Fibroblast of skin of abdomen (primary cell): ENCODE results near the gene SLC6A13.
A peak's percentile ranks its signal among the peaks of the same experiment; 100 is the strongest.
"Not testable (repeated sequence)": the region's sequence is repeated elsewhere in the genome, so short reads cannot be mapped to it uniquely, and the experiment has no call there.

ENCODE experiments used
- DNase-seq: peaks from one replicate; pipeline ENCODE4 v3.0.0-alpha.2; 2013

The SLC6A13 gene

DNA sequence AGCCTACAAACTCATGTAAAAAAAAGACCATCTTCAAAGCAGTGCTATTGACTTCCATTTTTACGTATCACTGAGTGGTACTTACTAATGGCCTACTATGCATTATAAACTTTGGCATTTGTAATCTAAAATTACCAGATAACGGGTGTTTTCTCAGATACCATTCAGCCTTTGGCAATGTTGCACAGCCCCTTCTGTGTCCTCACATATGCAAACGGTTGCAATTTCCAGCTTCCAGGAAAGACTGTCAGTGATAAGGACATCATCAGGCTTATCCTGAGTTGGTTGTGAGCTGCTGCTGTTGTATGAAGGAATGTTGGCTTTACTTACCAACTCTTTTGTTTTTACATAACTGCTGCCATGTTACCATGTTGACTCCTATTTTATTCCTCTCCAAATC, 1.6 kb upstream of the SLC6A13 start:
- no peak for DNase-seq

DNA sequence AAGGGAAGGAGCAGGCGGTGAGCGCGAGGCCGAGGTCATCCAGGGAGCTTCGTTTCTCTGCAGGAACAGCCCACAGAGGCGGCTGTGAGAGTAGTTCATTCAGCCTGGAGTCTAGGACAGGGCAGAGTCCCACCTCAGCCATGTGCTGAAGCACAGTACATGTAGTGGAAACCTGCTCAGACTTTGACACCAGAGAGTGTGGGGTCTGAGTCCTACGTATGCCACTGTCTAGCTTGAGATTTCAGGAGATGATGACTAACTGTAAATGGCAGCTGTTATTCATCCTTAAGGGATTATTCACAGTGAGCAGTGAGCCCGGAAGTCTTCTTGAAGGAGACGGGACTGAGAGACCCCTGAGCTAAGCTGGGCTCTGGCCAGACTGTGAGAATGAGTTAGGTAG, 938 bp upstream of the SLC6A13 start:
- peak; percentile 66 for DNase-seq

DNA sequence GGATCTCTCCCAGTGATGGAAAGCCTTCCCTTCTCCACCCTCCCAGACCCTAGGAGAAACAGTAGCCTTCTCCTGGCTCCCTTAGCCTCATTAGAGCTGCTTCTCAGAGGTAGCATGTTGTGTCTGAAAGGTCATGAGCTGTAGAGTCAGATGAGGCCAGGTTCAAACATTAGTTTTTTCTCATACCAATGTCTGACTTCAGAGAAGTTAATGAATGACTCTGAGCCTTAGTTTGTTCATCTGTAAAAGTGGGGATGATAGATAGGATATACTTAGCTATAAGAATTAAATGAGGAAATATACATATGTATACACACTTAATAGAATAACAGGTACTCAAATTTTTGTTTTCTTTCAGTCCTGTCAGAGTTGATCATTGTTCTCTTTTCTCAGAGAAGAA, 523 bp downstream of the SLC6A13 start:
- no peak for DNase-seq

DNA sequence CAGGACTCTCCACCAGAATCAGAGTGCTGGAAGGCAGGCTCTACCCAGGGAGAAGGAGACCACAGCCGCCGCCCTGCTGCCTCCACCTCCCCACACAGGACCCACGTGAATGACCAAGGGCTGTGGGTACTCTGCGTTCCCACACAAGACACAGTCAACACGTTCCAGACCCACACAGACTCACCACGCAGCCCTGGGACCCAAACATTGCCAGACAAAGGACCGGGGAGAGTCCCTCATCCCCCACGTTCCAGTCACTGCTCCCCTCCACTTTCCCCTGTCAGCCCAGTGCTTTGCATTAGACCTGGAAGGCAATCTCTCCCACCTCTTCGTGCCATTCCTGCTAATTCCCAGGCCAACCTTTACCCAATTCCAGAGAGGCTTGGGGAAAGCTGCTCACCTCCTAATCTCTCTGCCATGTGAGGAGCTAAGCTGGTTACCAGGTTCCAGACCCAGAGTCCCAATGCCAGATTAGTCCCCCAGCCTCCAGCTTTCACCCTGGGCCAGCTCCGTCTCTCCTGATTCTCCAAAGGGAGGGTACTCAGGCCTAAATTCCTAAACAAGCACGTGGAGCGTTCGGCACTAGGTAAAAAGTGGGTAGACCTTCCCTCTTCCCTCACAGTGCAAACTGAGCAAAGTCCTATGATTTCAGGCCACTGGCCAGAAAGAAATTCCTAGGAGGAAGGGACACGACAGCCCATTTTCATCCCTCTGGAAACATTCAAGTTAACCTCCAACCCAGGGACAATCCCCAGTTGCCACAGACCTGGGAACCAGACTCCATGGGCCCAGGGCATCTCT, 4.9 kb downstream of the SLC6A13 start:
- no peak for DNase-seq

DNA sequence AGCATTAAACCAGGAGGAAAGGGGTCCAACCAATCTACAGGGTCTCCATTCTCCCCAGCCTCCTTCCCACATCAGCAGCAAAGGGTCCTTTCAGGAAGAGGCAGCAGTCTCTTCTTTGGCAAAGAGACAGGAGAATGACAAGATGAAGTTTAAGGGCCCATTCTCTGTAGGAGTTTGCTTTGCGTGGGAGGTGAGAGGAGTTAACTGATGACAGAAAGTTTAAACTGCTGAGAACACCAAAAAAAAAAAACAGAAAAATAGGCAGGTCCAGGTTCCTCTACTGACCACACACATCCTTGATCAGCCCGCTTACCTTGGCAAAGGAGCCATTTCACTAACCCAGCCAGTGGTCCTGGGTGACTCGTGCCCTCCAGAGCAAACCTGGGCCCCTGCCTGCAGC, 5.7 kb downstream of the SLC6A13 start:
- no peak for DNase-seq

DNA sequence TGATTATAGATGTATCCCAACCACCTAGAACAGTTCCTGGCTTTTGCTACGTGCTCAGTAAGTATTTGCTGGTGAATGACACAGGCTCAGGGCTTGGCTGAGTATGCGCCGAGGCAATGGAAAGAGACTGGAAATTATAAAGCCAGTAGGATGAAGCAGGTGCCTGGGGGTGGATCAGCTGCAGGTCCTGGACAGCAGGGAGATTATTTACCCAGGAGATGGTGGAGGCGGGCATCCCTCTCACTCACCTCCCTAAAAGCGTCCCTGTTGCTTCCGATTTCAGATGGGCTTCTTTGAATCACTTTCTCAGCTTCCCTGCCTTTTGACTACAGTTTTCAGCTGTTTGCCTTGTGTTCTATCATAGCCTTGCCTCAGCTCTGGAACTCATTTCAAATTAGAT, 6.4 kb downstream of the SLC6A13 start:
- DNase-seq, result no peak

DNA sequence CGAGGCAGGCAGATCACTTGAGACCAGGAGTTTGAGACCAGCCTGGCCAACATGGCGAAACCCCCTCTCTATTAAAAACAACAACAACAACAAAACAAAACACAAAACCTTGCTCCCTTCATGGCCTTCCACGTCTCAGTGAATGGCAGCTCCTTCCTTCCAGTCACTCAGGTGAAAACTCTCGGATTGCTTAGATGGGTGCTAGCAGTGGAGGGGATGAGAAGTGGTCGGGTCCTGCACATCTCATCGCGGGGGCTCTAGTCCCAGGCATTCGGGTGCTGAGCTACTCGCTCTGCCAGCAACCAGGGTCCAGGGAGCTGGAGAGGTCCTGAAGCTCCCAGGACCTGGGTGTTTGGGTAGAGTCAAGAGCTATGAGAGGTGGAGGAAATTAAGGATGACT, 7.7 kb downstream of the SLC6A13 start:
- no peak for DNase-seq

DNA sequence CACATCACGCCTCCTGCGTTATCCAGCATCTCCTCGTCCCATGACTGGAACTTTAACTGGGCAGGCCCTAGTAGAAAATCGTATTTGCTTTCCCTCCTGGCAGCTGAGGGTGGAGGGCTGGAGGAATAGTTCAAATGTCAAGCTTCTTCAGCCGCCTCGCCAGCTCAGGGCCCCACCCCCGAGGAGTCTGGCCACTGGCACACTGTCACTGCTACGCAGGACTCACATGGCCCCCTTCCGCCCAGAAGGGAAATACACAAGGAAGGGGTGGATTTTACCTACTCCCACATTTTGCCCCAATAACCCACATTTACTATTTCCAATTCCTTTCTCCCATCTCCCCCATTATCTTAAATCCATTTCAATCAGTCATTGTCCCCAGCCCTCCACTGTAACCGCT, 8.6 kb downstream of the SLC6A13 start:
- no peak for DNase-seq

DNA sequence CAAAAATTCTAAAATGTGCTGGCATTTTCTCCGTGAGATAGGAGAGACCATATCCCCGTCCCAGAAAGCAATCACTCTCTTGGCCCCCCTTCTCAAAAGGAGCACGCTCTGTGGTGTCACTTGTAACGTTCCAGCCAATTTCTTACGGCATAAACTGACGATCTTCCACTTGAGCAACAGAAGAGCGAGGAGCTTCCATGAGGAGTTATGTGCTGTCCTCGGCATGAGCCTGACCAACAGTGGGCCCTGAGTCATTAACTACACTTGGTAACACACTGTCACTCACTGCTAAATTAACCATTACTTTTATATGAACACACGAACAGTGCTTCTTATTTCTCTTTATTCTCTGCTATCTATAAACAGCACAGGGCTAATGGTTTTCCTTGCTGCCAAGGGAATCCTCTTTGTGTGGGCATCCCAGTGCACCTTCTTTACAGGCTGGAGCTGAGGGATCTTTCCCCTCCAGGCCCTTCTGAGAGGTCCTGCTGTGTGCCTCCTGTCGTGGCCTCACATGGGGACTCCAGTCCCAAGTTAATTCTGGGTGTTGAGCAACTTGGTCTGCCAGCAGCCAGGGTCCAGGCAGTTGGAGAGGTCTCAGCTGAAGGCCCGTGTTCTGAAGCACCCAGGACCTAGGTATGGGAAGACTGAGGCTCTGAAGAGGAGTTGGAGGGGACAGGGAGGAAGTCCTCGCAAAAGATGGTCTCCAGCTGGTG, 9.4 kb downstream of the SLC6A13 start:
- no peak for DNase-seq

DNA sequence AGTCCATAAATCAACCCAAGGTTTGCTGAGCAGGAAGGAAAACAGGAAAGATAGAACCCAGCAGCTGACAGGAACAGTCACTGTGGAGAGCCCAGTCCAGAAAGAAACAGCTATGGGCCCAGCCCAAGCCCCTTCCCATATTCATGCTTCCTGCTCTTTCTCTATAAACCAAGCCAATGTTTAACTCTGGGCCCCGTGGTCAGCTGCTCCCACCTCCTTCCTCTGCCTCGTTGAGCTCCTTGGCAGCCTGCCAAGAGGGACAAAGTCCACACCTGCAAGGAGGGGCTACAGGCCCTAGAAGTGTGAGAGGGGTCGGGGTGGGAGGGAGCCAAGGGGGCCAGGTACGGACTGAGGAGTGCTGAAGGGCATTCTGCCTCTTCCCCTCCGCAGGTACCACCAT, 10.0 kb downstream of the SLC6A13 start:
- DNase-seq, result no peak

DNA sequence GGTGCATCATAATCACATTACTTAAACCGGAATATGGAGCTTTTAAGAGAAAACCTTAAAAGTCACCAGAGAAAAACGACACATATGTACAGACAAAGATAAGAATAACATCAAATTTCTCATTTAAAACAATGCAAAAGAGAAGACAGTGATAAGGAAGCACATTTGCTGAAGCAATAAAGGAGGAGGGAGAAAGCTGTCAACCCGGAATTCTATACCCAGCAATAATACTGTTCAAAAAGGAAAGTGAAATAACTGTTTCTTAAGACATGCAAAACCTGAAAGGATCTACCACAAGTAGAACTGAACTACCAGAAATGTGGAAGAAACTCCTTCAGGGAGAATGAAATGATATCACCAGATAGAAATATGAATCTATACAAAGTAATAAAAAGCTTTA, 15.4 kb downstream of the SLC6A13 start:
- no peak for DNase-seq

DNA sequence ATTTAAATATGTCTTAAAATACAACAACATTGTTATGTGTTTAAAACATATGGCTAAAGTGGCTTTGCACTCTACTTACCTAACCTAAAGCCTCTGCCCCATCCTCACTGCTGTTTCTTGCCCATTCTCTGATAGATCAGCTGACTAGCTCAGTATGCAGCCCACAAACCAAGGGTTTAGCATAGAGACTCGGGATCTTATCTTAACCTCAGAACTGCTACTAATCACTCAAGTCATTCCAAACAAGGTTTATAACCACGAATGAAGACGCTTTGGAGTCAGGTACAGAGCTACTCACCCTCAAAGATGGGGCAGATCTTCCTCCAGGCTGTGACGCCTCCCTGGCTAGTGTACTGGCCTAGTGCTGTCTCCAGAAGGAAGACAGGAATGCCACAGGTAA, 19.3 kb downstream of the SLC6A13 start:
- no peak for DNase-seq

DNA sequence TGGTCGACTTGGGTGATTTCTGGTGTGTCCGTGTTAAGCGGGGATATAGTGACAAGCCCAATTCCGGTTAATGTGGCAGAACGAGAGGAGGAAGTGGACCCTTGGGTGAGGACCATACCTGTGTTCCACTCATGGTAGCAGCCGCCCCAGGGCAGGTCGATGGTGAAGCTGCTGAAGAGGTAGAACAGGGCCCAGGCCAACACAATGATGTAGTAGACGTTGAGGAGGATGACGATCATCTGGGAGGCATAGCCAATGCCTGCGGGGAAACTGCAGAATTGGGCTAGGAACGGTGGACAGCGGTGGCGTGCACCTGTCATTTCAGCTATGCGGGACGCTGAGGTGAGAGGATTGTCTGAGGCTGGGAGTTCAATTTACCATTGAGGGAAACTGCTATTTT, 20.1 kb downstream of the SLC6A13 start:
- no peak for DNase-seq

DNA sequence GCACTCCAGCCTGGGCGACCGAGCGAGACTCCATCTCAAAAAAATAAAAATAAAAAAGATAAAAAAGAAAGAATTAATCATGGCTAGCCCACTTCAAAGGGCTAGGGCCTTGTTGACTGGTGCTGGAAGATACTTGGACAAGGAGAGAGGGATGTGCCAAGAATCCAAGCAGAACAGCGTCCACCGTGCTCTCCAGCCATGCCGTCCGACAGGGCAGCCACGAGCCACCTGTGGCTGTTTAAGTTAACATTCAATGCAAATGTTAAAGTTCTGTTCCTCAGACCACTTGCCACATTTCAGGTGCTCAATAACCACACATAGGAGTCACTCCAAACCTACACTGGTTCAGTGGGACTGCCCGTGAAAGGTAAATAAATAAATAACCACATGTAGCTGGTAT, 21.4 kb downstream of the SLC6A13 start:
- DNase-seq, result no peak

DNA sequence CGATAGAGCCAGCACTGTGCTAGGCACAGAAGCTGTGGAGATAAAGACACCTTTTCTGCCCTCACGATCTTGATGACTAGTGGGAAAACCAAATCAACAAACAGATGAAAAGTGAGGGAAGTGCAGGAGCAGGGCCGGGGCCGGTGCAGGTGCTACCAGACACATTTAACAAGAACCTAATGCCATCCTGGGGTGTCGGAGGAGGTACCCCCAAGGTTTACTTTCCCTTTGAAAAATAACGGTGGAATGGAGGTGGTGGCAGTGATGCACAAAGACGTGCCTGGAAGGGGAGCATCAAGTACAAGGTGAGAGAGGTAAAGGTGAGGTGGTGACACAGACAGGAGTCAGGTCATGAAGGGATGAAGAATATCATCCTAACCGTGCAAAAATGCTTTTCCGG, 22.1 kb downstream of the SLC6A13 start:
- DNase-seq, result no peak

DNA sequence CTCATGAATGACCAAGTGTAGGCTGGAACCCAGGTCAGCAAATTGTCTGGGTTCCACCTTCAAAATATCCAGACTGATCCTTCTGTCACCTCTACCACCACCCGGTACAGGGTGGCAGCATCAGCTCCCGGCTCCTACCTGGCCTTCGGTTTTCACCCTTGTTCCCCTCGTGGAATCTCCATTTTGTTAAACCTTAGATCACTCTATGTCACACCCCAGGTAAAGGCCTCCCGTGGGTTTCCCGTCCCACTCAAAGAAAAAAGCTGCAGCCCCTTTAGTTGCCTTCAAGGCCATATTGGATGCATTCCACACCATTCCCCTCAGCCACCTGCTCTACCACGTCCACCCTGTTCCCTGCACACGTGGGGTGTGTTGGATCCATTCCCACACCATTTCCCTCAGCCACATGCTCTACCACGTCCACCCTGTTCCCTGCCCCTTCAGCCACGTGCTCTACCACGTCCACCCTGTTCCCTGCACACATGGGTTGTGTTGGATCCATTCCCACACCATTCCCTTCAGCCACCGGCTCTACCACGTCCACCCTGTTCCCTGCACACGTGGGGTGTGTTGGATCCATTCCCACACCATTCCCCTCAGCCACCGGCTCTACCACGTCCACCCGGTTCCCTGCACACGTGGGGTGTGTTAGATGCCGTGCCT, 23.8 kb downstream of the SLC6A13 start:
- DNase-seq, result no peak

DNA sequence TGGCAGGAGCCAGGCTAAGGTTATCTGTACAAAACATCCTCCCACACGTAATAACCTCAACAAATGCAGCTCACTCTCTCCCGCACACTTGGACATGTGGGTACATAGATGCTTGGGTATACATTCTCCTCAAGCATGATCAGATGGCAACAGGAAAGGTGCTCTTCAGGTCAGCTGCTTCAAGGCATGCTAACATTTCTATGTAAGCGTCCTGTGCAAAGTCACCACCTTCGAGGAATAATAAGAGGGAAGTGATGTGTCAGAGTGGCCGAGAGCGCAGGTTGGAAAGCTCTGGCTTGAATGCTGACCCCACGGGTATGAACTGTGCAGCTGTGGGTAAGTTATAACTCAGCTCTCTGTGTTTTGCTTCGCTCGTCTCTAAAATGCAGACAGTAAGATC, 24.5 kb downstream of the SLC6A13 start:
- DNase-seq, result no peak

DNA sequence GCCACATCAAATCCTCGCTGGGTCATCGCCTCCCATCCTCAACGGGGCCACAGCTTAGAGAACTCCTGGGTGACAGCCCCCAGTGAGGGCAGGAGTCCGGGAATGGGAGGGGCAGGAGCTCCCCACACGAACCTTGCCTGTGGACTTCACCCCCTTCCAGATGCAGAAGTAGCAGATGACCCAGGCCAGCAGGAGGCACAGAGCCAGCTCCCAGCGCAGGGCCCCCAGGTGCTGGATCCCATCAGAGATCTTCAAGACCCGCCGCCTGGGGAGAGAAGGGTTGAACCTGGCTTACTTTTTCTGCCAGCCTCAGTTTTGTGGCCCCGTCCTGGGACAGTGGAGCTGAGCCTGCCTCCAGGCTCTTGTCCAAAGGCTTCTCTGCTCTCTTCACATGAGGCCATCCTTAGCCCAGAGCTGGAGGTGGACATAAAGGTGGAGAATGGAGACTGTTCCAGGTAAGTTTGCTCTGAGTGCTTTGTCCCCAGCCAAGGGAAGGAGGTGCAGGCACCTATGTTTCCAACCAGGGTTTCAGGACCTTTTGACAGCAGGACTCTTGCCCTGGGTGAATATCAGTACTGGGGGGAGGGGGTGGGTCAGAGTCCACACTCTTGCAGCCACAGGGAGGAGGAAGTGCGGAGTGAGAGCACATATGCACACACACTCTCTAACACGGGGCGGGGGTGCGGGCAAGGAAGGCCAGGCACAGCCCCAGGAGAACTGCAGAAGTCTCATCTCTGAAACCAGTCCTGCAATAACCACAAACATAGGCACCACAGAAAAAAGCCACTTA, 25.4 kb downstream of the SLC6A13 start:
- no peak for DNase-seq

DNA sequence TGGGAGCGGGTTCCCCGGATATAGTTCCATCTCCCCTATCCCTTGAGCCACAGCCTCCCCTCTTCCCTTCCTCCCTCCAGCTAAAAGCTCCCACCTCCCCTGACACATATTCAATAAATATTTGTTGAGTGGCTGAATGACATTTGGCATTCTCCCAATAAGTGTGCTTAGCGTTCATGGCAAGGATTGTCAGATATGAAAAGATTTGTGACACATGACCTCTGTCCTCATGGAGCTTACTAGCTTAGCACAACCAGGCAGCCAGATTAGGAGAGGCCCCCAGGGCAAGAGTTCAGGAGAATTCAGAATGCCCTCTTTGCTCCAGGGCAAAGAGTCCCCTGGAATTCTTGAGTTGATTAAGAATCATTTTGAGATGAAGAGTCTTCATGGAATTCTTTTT, 26.2 kb downstream of the SLC6A13 start:
- no peak for DNase-seq

DNA sequence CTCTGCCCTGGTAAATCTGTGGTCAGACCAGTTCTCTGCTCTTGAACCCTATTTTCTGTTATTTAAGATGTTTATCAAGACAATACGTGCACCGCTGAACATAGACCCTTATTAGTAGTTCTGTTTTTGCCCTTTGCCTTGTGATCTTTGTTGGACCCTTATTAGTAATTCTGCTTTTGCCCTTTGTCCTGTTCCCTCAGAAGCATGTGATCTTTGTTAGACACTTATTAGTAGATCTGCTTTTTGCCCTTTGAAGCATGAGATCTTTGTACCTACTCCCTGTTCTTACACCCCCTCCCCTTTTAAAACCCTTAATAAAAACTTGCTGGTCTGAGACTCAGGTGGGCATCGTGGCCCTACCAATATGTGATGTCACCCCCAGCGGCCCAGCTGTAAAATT, 26.7 kb downstream of the SLC6A13 start:
- DNase-seq, result not testable (repeated sequence)

DNA sequence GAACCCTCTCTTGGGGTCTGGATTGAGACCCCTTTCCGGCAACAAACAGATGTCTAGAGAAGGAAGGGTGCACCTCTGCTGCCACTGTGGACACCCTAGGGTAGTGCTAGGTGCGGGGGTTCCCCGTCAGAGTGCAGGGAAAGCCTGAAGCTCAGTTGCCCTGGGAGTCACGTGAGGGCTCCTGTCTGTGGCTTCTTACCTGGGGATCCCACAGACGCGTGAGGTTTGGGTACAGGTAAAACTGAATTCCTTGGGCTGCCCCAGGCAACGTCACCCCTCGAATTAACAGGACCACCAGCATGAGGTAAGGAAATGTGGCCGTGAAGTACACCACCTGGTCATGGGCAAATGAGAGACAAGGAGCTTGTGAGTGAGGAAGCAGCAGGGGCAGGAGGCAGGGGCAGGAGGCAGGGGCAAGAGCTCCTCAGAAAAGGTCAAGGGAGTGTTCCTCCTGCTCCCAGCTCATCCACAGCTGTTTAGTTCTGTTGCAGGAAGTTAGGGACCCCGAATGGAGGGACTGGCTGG, 27.7 kb downstream of the SLC6A13 start:
- DNase-seq, result no peak

DNA sequence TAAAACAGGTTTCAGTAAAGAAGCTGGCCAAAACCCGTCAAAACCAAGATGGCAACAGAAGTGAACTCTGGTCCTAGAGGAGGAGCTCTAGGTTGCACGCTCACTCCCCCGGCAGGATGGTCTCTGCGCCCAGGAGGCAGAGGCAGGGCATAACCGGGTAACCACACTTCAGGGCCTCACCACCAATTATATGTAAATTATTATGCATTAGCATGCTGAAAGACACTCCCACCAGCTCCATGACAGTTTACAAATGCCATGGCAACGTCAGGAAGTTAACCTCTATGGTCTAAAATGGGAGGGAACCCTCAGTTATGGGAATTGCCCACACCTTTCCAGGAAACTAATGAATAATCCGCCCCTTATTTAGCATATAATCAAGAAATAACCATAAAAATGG, 28.6 kb downstream of the SLC6A13 start:
- DNase-seq, result no peak

DNA sequence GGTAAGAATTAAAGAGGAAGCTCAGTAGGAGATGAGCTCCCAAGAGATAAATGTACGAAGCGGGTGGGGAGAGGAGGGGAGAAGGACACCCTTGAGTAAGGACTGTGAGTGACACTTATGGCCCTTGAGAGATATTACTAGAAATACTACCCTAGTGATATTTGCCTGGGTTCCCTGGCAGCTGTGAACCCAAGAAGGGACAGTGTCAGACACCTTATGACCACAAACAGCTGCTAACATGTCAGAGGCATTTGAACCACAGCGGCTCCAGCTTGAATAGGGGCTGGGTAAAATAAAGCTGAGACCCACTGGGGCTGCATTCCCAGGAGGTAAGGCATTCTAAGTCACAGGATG, 29.0 kb downstream of the SLC6A13 start:
- DNase-seq, result no peak
